BE2C (cell line): ENCODE measurements around the gene CXXC5.

ENCODE experiments used
- DNase-seq: peaks from one replicate; pipeline ENCODE4 v3.0.0-alpha.2; 2020
- H3K27me3 ChIP-seq: fragments of 250-450 bp; sonication (Bioruptor Pico); 2 replicates; pipeline ENCODE4 v1.5.1; 2020; ENCODE audit warnings: mild to moderate bottlenecking
- H3K36me3 ChIP-seq: fragments of 250-450 bp; sonication (Bioruptor Pico); 2 replicates; pipeline ENCODE4 v1.5.1; 2020; ENCODE audit warnings: mild to moderate bottlenecking
- H3K4me1 ChIP-seq: fragments of 250-450 bp; sonication (Bioruptor Pico); 2 replicates; pipeline ENCODE4 v1.5.1; 2020
- H3K4me3 ChIP-seq: 2 replicates; pipeline ENCODE4 v1.5.1; 2011; ENCODE audit warnings: low read depth, low read length
- H3K9me3 ChIP-seq: fragments of 250-450 bp; sonication (Bioruptor Pico); 2 replicates; pipeline ENCODE4 v1.5.1; 2020
- TF ChIP-seq, protein P1 (sequence below): IDR thresholded peaks from 2 replicates; pipeline ENCODE4 v1.5.1; 2012; ENCODE audit warnings: mild to moderate bottlenecking, low read depth, low read length

The CXXC5 gene

GRCh38 chr5:139701056-139701741 lies 53.0 kb downstream of the CXXC5 start:
- TF ChIP-seq, protein P1, sequence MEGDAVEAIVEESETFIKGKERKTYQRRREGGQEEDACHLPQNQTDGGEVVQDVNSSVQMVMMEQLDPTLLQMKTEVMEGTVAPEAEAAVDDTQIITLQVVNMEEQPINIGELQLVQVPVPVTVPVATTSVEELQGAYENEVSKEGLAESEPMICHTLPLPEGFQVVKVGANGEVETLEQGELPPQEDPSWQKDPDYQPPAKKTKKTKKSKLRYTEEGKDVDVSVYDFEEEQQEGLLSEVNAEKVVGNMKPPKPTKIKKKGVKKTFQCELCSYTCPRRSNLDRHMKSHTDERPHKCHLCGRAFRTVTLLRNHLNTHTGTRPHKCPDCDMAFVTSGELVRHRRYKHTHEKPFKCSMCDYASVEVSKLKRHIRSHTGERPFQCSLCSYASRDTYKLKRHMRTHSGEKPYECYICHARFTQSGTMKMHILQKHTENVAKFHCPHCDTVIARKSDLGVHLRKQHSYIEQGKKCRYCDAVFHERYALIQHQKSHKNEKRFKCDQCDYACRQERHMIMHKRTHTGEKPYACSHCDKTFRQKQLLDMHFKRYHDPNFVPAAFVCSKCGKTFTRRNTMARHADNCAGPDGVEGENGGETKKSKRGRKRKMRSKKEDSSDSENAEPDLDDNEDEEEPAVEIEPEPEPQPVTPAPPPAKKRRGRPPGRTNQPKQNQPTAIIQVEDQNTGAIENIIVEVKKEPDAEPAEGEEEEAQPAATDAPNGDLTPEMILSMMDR, result no peak
- no peak for DNase-seq
- H3K36me3 ChIP-seq, result no peaks in the 10 kb centered on the region
- no peaks in the 10 kb centered on the region for H3K9me3 ChIP-seq
- peaks cover 33% of the 10 kb centered on the region for H3K4me1 ChIP-seq
- H3K27me3 ChIP-seq, result no peaks in the 10 kb centered on the region
- H3K4me3 ChIP-seq, result no peak overlapping the region

DNA sequence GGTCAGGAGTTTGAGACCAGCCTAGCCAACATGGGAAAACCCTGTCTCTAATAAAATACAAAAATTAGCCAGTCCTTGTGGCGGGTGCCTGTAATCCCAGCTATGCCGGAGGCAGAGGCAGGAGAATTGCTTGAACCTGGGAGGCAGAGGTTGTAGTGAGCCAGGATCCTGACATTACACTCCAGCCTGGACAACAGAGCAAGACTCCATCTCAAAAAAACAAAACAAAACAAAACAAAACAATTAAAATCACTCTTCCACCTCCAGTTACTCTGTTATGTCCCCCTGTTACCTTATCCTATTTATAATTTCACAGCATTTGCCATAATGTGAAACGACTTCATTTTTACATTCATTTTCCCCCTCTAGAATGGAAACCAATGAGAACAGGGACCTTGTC lies 54.4 kb downstream of the CXXC5 start:
- Histone ChIP-seq H3K9me3 (no peaks in the 10 kb centered on the region), H3K4me3 (no peak overlapping the region), H3K4me1 (peaks cover 29% of the 10 kb centered on the region), H3K36me3 (no peaks in the 10 kb centered on the region), H3K27me3 (no peaks in the 10 kb centered on the region)
- TF ChIP-seq, protein P1, result no peak
- no peak for DNase-seq

GRCh38 chr5:139704748-139705147 lies 56.6 kb downstream of the CXXC5 start:
- Histone ChIP-seq H3K36me3 (no peaks in the 10 kb centered on the region), H3K4me1 (peaks cover 29% of the 10 kb centered on the region)

GRCh38 chr5:139705191-139705590 lies 57.0 kb downstream of the CXXC5 start:
- Histone ChIP-seq H3K4me3 (no peak overlapping the region), H3K27me3 (no peaks in the 10 kb centered on the region), H3K4me1 (peaks cover 29% of the 10 kb centered on the region), H3K36me3 (no peaks in the 10 kb centered on the region), H3K9me3 (no peaks in the 10 kb centered on the region; the same call in 1 of the 2 replicates)
- TF ChIP-seq, protein P1, result no peak
- no peak for DNase-seq

More at GRCh38 chr5:139704748-139705147, 56.6 kb downstream of the CXXC5 start:
- Histone ChIP-seq H3K9me3 (no peaks in the 10 kb centered on the region; the same call in 1 of the 2 replicates), H3K4me3 (no peak overlapping the region), H3K27me3 (no peaks in the 10 kb centered on the region)
- TF ChIP-seq, protein P1, result no peak
- no peak for DNase-seq

DNA sequence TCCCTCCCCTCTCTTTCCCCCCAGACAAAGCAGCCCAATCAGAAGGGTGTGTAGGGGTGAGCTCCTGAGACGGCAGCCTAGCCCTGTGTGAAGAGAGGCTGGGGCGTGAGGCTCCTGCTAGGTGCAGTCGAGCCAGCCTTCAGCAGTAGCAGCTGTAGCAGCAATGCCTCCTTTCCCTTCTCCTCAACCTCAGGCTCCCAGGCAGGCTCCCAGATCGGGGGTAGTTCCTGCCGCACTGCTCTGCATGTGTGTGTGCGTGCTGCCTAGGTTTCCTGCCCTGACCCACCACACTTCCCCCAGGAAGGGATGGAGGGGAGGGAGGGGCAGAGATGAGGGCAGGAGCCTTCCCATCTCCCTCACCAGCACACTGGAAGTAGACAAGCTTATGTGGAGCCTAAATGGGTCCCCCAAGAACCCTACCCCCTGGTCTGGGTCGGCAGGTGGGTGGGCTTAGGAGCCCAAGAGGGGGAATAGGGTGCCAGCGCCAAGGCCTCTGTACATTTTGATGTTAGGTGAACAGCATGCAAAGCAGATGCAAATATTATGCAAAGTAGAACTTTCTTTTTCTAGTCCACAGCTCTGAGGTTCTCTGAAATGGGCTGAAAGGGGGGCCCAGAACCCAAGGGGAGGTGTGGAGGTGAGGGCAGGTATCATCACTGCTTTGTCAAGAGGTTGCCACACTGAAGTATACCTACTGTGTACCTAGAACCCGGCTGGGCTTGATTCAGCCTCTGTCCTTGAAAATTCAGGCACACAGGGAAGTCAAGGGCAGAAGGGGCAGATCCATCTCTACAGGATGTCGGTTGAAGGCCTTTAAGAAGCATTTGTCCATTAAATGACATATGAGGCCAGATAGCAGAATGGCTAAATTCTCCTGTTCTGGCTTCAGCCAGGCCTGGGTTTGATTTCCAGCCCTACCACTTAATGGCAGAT lies 57.8 kb downstream of the CXXC5 start:
- Histone ChIP-seq H3K27me3 (no peaks in the 10 kb centered on the region), H3K4me3 (no peak overlapping the region), H3K9me3 (no peaks in the 10 kb centered on the region; the same call in 1 of the 2 replicates), H3K4me1 (peaks cover 27% of the 10 kb centered on the region), H3K36me3 (no peaks in the 10 kb centered on the region)
- no peak for DNase-seq
- TF ChIP-seq, protein P1, result no peak
